Heart left ventricle (tissue), 16 donors: Measurements from ENCODE around the gene NT5DC2. TPM values are rescaled to one million over a fixed set of nuclear protein-coding genes. Genes with fewer than 3 reads are reported as not detected.

Experiments used
- ATAC-seq, 4 donors: fragments of 200-7000 bp; cut with Tn5 transposase; one replicate each; pipeline ENCODE4 v1.9.1; 2020 to 2022; ENCODE audit warnings: moderate library complexity in 4 of 4, mild to moderate bottlenecking in 3 of 4, moderate number of reproducible peaks in 1 of 4
- DNase-seq, 5 donors: peaks; one replicate each; pipeline ENCODE4 v3.0.0-alpha.2; 2020
- H3K27ac ChIP-seq, 12 donors: fragments of 200-600 bp; sonication (generic) in 4 of 12; one replicate each; pipeline versions ENCODE4 v1.5.0 to v1.8.0; 2016 to 2022; ENCODE audit warnings: mild to moderate bottlenecking in 2 of 12
- H3K27me3 ChIP-seq, 9 donors: fragments of 200-600 bp; sonication (generic) in 2 of 9; one replicate each; pipeline versions ENCODE4 v1.5.1 to v1.8.0; 2016 to 2022; ENCODE audit warnings: mild to moderate bottlenecking in 3 of 9
- H3K36me3 ChIP-seq, 9 donors: fragments of 200-600 bp; sonication (generic) in 2 of 9; one replicate each; pipeline versions ENCODE4 v1.5.0 to v1.8.0; 2018 to 2022; ENCODE audit warnings: mild to moderate bottlenecking in 2 of 9
- H3K4me1 ChIP-seq, 12 donors: fragments of 200-600 bp; sonication (generic) in 4 of 12; one replicate each; pipeline versions ENCODE4 v1.5.0 to v1.8.0; 2016 to 2022; ENCODE audit warnings: mild to moderate bottlenecking in 3 of 12
- H3K4me3 ChIP-seq, 12 donors: fragments of 200-600 bp; sonication (generic) in 4 of 12; one replicate each; pipeline versions ENCODE4 v1.5.0 to v1.8.0; 2017 to 2022; ENCODE audit warnings: mild to moderate bottlenecking in 9 of 12, moderate library complexity in 4 of 12
- H3K9me3 ChIP-seq, 12 donors: fragments of 200-600 bp; sonication (generic) in 4 of 12; one replicate each; pipeline versions ENCODE4 v1.5.0 to v1.8.0; 2016 to 2022; ENCODE audit warnings: mild to moderate bottlenecking in 1 of 12
- CTCF ChIP-seq, 12 donors: fragments of 200-600 bp; sonication (generic) in 4 of 12; IDR thresholded peaks; one replicate each; pipeline versions ENCODE4 v1.5.0 to v1.8.0; 2018 to 2022; ENCODE audit warnings: antibody characterized with exemption in 12 of 12, mild to moderate bottlenecking in 5 of 12
- POLR2A ChIP-seq, 2 donors: fragments of 450-650 bp; IDR thresholded peaks; one replicate each; pipeline ENCODE4 v1.6.1; 2017; ENCODE audit warnings: antibody characterized with exemption in 2 of 2, mild to moderate bottlenecking in 2 of 2, moderate library complexity in 2 of 2
- WGBS, 4 donors: extraction: QIAGEN DNeasy Blood & Tissue Kit in 2 of 4; methylation state at CpG; one replicate each; pipeline versions ENCODE4 v1.1.5 to v1.1.7; 2013 to 2018; 5-methylcytosine and 5-hydroxymethylcytosine counted together
- intact Hi-C, 10 donors: fragments of 100-400 bp; cut with DNase I; formaldehyde crosslinking; loops; one replicate each; pipeline versions ENCODE4 v1.11.1 to v1.14.2; 2022
- polyA plus RNA-seq, 2 donors: library from polyadenylated mRNA; stranded (reverse); fragments of 200-250 nt; gene quantifications; one replicate each; pipeline ENCODE4 v1.2.3, GENCODE V29; 2013
- total RNA-seq, 9 donors: library from RNA; depleted of rRNA in 2 of 9; stranded (reverse); fragments of >200 nt in 2 of 9; fragmentation: NEBNext Ultra II Directional in 3 of 9; extraction: Animal tissue kit (Norgen Biotek cat#: 25700) in 3 of 9; gene quantifications; one replicate each; pipeline versions ENCODE4 v1.1.0 to v1.2.4, GENCODE V29; 2016 to 2023
- donor health status: ischemic (EF 13 %, LVEDD 7.1; RV severe dilation, severe dysfunction).
- donor health status: healthy with polysubstance abuse.
- donor health status: DM: no; HTN: yes; CAD: no.
- donor health status: DM: no; HTN: no; CAD: no.
- donor health status: ischemic (EF 25% LVEDD 6.9; RV normal size, moderate dysfunction).
- donor health status: ischemic (EF 25% LVEDD 5.7; RV mildly dilated, moderate dysfunction).
- donor health status: healthy.
- donor health status: DM: yes; HTN: yes; CAD: no.
- donor health status: ischemic (EF 35%, LVEDD 5.7; RV mildly dilated, moderate dysfunction).
- donor health status: nonischemic (EF 11% LVEDD 7.7; RV severe dilation, severe dysfunction).
- donor health status: DM: yes; HTN: yes; CAD: no.
- donor health status: PGD.
- donor health status: ischemic (EF 29% LVEDD 5.4; RV normal size, mild dysfunction).
- donor health status: nonischemic (EF 23%, LVEDD 6.1; RV moderate dilation, normal function).

The NT5DC2 gene
- total and polyA plus RNA-seq, 11 donors: 22.8 to 99.6 (median 59.7) TPM

GRCh38 chr3:52539010-52539653, 5.5 kb upstream of the NT5DC2 start:
- TF ChIP-seq POLR2A (IDR thresholded peaks at IDR 0.05) (no peak), CTCF (IDR thresholded peaks at IDR 0.05) (no peak)
- H3K36me3 ChIP-seq: peaks cover 0 to 45% (median 30%) of the 10 kb centered on the region in 9 donors
- H3K9me3 ChIP-seq: no peaks in the 10 kb centered on the region
- H3K27me3 ChIP-seq: no peaks in the 10 kb centered on the region
- intact Hi-C loops: loop anchor here in 7 of 10 donors (5.0 kb wide), 4 partner anchors 57 to 143 kb away; partner anchors contain the start of gene NISCH (in 1 of the 7)
- DNase-seq: no peak
- H3K4me1 ChIP-seq: peaks cover 4 to 67% (median 40%) of the 10 kb centered on the region in 12 donors
- 79 to 87% (median 82%) methylated on average over 5 of the region's 5 CpGs for WGBS, 4 donors
- H3K4me3 ChIP-seq: peak overlapping the region in 7 of 12 donors; percentile 28 to 88 (median 78)
- H3K27ac ChIP-seq: peak overlapping the region in 2 of 12 donors; percentile 94 to 97
- no peak for ATAC-seq

GRCh38 chr3:52537726-52538421, 4.2 kb upstream of the NT5DC2 start:
- peak in 1 of 5 donors; percentile 8 for DNase-seq
- H3K4me1 ChIP-seq: peaks cover 4 to 71% (median 43%) of the 10 kb centered on the region in 12 donors

GRCh38 chr3:52537165-52537620, 3.5 kb upstream of the NT5DC2 start:
- ATAC-seq: peak; percentile 6 to 36 (median 22)
- Histone ChIP-seq H3K27ac (peak overlapping the region; percentile 85 to 97 (median 94)), H3K27me3 (no peaks in the 10 kb centered on the region), H3K4me3 (peak overlapping the region; percentile 47 to 88 (median 72)), H3K36me3 (peaks cover 0 to 31% (median 22%) of the 10 kb centered on the region in 9 donors), H3K9me3 (no peaks in the 10 kb centered on the region), H3K4me1 (peaks cover 4 to 78% (median 48%) of the 10 kb centered on the region in 12 donors)
- 2 to 5% (median 3%) methylated on average over 6 of the region's 6 CpGs for WGBS, 4 donors
- intact Hi-C loops: loop anchor here in 7 of 10 donors (2.0 to 5.0 kb wide), 5 partner anchors 55 to 145 kb away; partner anchors contain the start of gene NISCH (in 1 of the 7)
- DNase-seq: no peak
- TF ChIP-seq POLR2A (IDR thresholded peaks at IDR 0.05) (no peak), CTCF (IDR thresholded peaks at IDR 0.05) (peak in 1 of 12 donors; percentile 7)

More at GRCh38 chr3:52537726-52538421, 4.2 kb upstream of the NT5DC2 start:
- H3K36me3 ChIP-seq: peaks cover 0 to 34% (median 23%) of the 10 kb centered on the region in 9 donors
- intact Hi-C loops: loop anchor here in 7 of 10 donors (2.0 to 5.0 kb wide), 5 partner anchors 56 to 144 kb away; partner anchors contain the start of gene NISCH (in 1 of the 7)
- 46 to 56% (median 50%) methylated on average over 7 of the region's 7 CpGs for WGBS, 4 donors
- peak overlapping the region in 11 of 12 donors; percentile 88 to 97 (median 94) for H3K27ac ChIP-seq
- H3K4me3 ChIP-seq: peak overlapping the region; percentile 47 to 88 (median 72)
- TF ChIP-seq POLR2A (IDR thresholded peaks at IDR 0.05) (no peak), CTCF (IDR thresholded peaks at IDR 0.05) (no peak)
- no peaks in the 10 kb centered on the region for H3K9me3 ChIP-seq
- H3K27me3 ChIP-seq: no peaks in the 10 kb centered on the region
- ATAC-seq: no peak
